GM23338 (cell line): ENCODE data around the gene TMEM143. TPM values are rescaled to one million over a fixed set of nuclear protein-coding genes. Genes with fewer than 3 reads are reported as not detected.

Experiments used
- ATAC-seq: fragments of 200-7000 bp; cut with Tn5 transposase; 3 replicates; pipeline ENCODE4 v1.9.1; 2020
- DNase-seq: peaks from one replicate; pipeline ENCODE4 v3.0.0-alpha.2; 2015; ENCODE audit warnings: low spot score
- H2AFZ ChIP-seq: fragments of 200-600 bp; sonication (generic); 2 replicates; pipeline ENCODE4 v1.8.0; 2016; ENCODE audit warnings: antibody characterized with exemption, mild to moderate bottlenecking, moderate library complexity
- H3F3A ChIP-seq: fragments of 200-600 bp; sonication (generic); replicated peaks from 2 replicates; pipeline ENCODE4 v1.8.0; 2017; ENCODE audit warnings: antibody characterized with exemption, mixed run types, low read depth
- H3K27ac ChIP-seq: fragments of 200-600 bp; sonication (generic); 2 replicates; pipeline ENCODE4 v1.6.1; 2016; ENCODE audit warnings: low read depth
- H3K27me3 ChIP-seq: fragments of 200-600 bp; sonication (generic); 2 replicates; pipeline ENCODE4 v1.8.0; 2016; ENCODE audit warnings: mild to moderate bottlenecking, mixed run types, moderate library complexity; ENCODE audit not compliant: insufficient read depth
- H3K36me3 ChIP-seq: fragments of 200-600 bp; sonication (generic); 2 replicates; pipeline ENCODE4 v1.8.0; 2016; ENCODE audit warnings: mild to moderate bottlenecking; ENCODE audit not compliant: insufficient read depth
- H3K4me1 ChIP-seq: fragments of 200-600 bp; sonication (generic); 2 replicates; pipeline ENCODE4 v1.8.0; 2016; ENCODE audit warnings: mild to moderate bottlenecking, moderate library complexity; ENCODE audit not compliant: insufficient read depth
- H3K4me2 ChIP-seq: fragments of 200-600 bp; sonication (generic); 2 replicates; pipeline ENCODE4 v1.7.1; 2017; ENCODE audit warnings: mixed run types
- H3K4me3 ChIP-seq: fragments of 200-600 bp; sonication (generic); 2 replicates; pipeline ENCODE4 v1.6.1; 2016; ENCODE audit warnings: mixed run types
- H3K79me2 ChIP-seq: fragments of 200-600 bp; sonication (generic); replicated peaks from 2 replicates; pipeline ENCODE4 v1.8.0; 2017; ENCODE audit warnings: mild to moderate bottlenecking; ENCODE audit not compliant: insufficient read depth
- H3K9me2 ChIP-seq: fragments of 200-600 bp; sonication (generic); 2 replicates; pipeline ENCODE4 v1.8.0; 2017; ENCODE audit not compliant: insufficient read depth
- H4K20me1 ChIP-seq: fragments of 200-600 bp; sonication (generic); replicated peaks from 2 replicates; pipeline ENCODE4 v1.8.0; 2017; ENCODE audit warnings: mild to moderate bottlenecking; ENCODE audit not compliant: insufficient read depth
- H3K27ac Mint-ChIP-seq: 2 replicates; pipeline ENCODE4 v1.8.0; 2020; ENCODE audit warnings: inconsistent platforms, mild to moderate bottlenecking, moderate library complexity, mixed read lengths
- H3K27me3 Mint-ChIP-seq: 3 replicates; pipeline ENCODE4 v1.8.0; 2022; ENCODE audit warnings: low read depth, mild to moderate bottlenecking, moderate library complexity, mixed read lengths, inconsistent platforms; ENCODE audit not compliant: insufficient read depth, poor library complexity
- H3K36me3 Mint-ChIP-seq: 3 replicates; pipeline ENCODE4 v1.8.0; 2021; ENCODE audit warnings: low read depth, mild to moderate bottlenecking, inconsistent platforms, moderate library complexity, mixed read lengths
- H3K4me1 Mint-ChIP-seq: 3 replicates; pipeline ENCODE4 v1.8.0; 2020; ENCODE audit warnings: mild to moderate bottlenecking, inconsistent platforms, mixed read lengths
- H3K4me3 Mint-ChIP-seq: 3 replicates; pipeline ENCODE4 v1.8.0; 2021; ENCODE audit warnings: moderate library complexity, mild to moderate bottlenecking, inconsistent platforms, mixed read lengths
- H3K9me3 Mint-ChIP-seq: 3 replicates; pipeline ENCODE4 v1.8.0; 2020; ENCODE audit warnings: moderate library complexity, mild to moderate bottlenecking, inconsistent platforms, mixed read lengths
- ETS1 ChIP-seq: IDR thresholded peaks from 2 replicates; pipeline ENCODE4 v1.6.1; 2016; ENCODE audit warnings: antibody characterized with exemption
- EZH2 ChIP-seq: fragments of 200-600 bp; sonication (generic); IDR thresholded peaks from one replicate; pipeline ENCODE4 v1.8.0; 2017; ENCODE audit warnings: antibody characterized with exemption, mild to moderate bottlenecking, low read depth; ENCODE audit not compliant: unreplicated experiment
- JUNB ChIP-seq: IDR thresholded peaks from one replicate; pipeline ENCODE4 v1.6.1; 2016; ENCODE audit warnings: antibody characterized with exemption; ENCODE audit not compliant: unreplicated experiment
- NANOG ChIP-seq: IDR thresholded peaks from 2 replicates; pipeline ENCODE4 v1.6.1; 2016; ENCODE audit warnings: antibody characterized with exemption, borderline replicate concordance
- ZNF114 ChIP-seq: fragments of 250-450 bp; sonication (Bioruptor Pico); IDR thresholded peaks from 2 replicates; pipeline ENCODE4 v1.5.0; 2020; ENCODE audit warnings: mild to moderate bottlenecking, moderate library complexity
- polyA plus RNA-seq: library from polyadenylated mRNA; unstranded; fragments of >200 nt; fragmentation: Nextera tagmentation; extraction: Ambion mirVana; gene quantifications from 2 replicates; pipeline ENCODE4 v1.2.1, GENCODE V29; 2016
- total RNA-seq: library from RNA; depleted of rRNA; stranded (reverse); fragments of >200 nt; shearing (Covaris generic); gene quantifications from 2 replicates; pipeline ENCODE4 v1.2.3, GENCODE V29; 2014

TMEM143 gene
- total and polyA plus RNA-seq, 2 experiments from 2014 or later: 12.8 to 15.0 TPM

- TF ChIP-seq ETS1: peak; percentile 96
- TF ChIP-seq JUNB: no peak
Observed at GRCh38 chr19:48362716-48363499, 832 bp downstream of the TMEM143 start (continued).

- H3K27me3 Mint-ChIP-seq: peaks cover 11% of the 10 kb centered on the region
- H3K27ac Mint-ChIP-seq: no peak overlapping the region
- H3K4me1 Mint-ChIP-seq: peaks cover 10% of the 10 kb centered on the region; the same call in 2 of the 3 replicates
- no peak overlapping the region for H3K4me2 ChIP-seq
- no peaks in the 10 kb centered on the region for H3K79me2 ChIP-seq
- no peak for DNase-seq
- no peaks in the 10 kb centered on the region for H3K27me3 ChIP-seq
- H3K36me3 ChIP-seq: no peaks in the 10 kb centered on the region
- no peaks in the 10 kb centered on the region for H3F3A ChIP-seq
- no peak overlapping the region for H2AFZ ChIP-seq
- no peaks in the 10 kb centered on the region for H3K4me1 ChIP-seq
- no peak overlapping the region for H3K4me3 ChIP-seq
- no peaks in the 10 kb centered on the region for H3K9me2 ChIP-seq
- H3K27ac ChIP-seq: no peak overlapping the region; the same call in 1 of the 2 replicates
- ATAC-seq: no peak
- H3K9me3 Mint-ChIP-seq: no peaks in the 10 kb centered on the region; the same call in 2 of the 3 replicates
- H4K20me1 ChIP-seq: no peaks in the 10 kb centered on the region
- peak overlapping the region; percentile 26; the same call in 1 of the 3 replicates for H3K4me3 Mint-ChIP-seq
- no peak for TF ChIP-seq EZH2
- H3K36me3 Mint-ChIP-seq: peaks cover 11% of the 10 kb centered on the region
Observed at GRCh38 chr19:48361912-48362311, 1.8 kb downstream of the TMEM143 start.

GRCh38 chr19:48359123-48359522, 4.6 kb downstream of the TMEM143 start:
- no peak overlapping the region for H3K4me2 ChIP-seq
- H3K79me2 ChIP-seq: no peaks in the 10 kb centered on the region
- H3K27ac Mint-ChIP-seq: no peak overlapping the region
- no peaks in the 10 kb centered on the region for H4K20me1 ChIP-seq
- ATAC-seq: no peak
- no peaks in the 10 kb centered on the region for H3K27me3 ChIP-seq
- H3K36me3 ChIP-seq: no peaks in the 10 kb centered on the region
- H3K9me2 ChIP-seq: no peaks in the 10 kb centered on the region
- H3K4me3 ChIP-seq: no peak overlapping the region
- no peaks in the 10 kb centered on the region for H3K4me1 ChIP-seq
- H2AFZ ChIP-seq: no peak overlapping the region
- H3K4me3 Mint-ChIP-seq: no peak overlapping the region
- H3F3A ChIP-seq: 0 out of 2 replicates have a peak, but pooled peaks cover 2% of the 10 kb centered on the region
- H3K9me3 Mint-ChIP-seq: no peaks in the 10 kb centered on the region; the same call in 2 of the 3 replicates
- no peak for DNase-seq
- H3K36me3 Mint-ChIP-seq: peaks cover 11% of the 10 kb centered on the region
- H3K27me3 Mint-ChIP-seq: peaks cover 13% of the 10 kb centered on the region
- no peak overlapping the region for H3K27ac ChIP-seq
- TF ChIP-seq NANOG (no peak), ZNF114 (no peak), ETS1 (no peak)
- peaks cover 7% of the 10 kb centered on the region for H3K4me1 Mint-ChIP-seq
